Astrocyte of the cerebellum (primary cell): Measurements from ENCODE around the gene CD81.

Experiments used
- DNase-seq: peaks from one replicate; pipeline ENCODE4 v3.0.0-alpha.2; 2011; ENCODE audit warnings: low read depth
- H3K4me3 ChIP-seq: 2 replicates; pipeline ENCODE4 v1.5.1; 2011; ENCODE audit warnings: mild to moderate bottlenecking, low read depth, low read length, moderate library complexity
- in situ Hi-C: cut with HindIII; loops from 2 replicates; pipeline ENCODE4 v1.10.0; 2017; ENCODE audit warnings: low sequenced_read_pairs
- TF ChIP-seq, protein P1 (sequence below): IDR thresholded peaks from 2 replicates; pipeline ENCODE4 v1.5.1; 2012; ENCODE audit warnings: low read length, low read depth, moderate library complexity, mild to moderate bottlenecking; ENCODE audit errors: missing control alignments

The CD81 gene

DNA sequence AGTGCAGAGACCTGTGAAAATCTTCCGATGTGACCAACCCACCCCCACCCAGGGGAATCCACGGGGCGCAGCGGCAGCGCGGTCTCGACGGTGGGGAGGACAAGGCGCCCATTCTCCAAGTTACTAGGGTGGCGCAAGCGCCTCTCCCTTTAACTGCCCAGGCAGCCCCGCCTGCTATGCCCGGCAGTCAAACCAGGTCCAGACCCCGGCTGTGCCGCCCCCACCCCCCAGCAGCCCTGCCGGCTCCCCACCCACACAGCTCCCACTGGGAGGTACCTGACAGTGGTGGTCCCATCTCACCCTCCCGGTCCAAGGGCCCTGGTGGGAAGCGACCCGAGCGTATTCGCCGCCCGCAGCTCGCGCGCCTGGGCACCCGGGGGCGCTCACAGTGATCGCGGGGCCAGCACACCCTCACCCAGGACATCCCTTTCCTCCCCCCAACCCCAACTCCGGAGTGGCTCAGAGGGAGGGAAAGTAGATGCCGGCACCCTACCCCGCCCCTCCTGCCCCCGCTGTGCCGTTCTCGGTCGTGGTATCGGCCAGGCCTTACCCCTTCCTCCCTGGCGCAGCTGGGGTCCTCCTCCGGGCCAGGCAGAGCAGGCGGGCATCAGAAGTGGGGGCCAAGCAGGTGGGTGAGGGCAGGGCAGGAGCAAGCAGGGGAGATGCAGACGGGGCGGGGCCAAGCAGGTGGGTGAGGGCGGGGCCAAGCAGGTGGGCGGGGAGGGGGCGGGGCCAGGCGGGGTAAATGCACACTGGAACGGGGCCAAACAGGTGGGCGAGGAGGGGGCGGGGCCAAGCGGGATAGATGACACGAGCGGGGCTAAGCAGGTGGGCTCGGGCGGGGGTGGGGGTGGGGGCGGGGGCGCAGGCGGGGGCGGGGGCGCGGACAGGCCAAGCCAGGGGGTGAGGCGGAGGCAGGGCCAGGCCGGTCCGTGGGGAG lies 67.0 kb downstream of the CD81 start, which contains the start of gene TRPM5:
TSS of gene TRPM5 (minus strand) at position 634 of the 940 bp plus-strand sequence. CDS start 21,478 bp downstream, outside the sequence.
- TF ChIP-seq, protein P1, sequence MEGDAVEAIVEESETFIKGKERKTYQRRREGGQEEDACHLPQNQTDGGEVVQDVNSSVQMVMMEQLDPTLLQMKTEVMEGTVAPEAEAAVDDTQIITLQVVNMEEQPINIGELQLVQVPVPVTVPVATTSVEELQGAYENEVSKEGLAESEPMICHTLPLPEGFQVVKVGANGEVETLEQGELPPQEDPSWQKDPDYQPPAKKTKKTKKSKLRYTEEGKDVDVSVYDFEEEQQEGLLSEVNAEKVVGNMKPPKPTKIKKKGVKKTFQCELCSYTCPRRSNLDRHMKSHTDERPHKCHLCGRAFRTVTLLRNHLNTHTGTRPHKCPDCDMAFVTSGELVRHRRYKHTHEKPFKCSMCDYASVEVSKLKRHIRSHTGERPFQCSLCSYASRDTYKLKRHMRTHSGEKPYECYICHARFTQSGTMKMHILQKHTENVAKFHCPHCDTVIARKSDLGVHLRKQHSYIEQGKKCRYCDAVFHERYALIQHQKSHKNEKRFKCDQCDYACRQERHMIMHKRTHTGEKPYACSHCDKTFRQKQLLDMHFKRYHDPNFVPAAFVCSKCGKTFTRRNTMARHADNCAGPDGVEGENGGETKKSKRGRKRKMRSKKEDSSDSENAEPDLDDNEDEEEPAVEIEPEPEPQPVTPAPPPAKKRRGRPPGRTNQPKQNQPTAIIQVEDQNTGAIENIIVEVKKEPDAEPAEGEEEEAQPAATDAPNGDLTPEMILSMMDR = no peak
- DNase-seq = no peak
- H3K4me3 ChIP-seq = no peak within 1 kb of the TSS
- in situ Hi-C loops = no loop called here

DNA sequence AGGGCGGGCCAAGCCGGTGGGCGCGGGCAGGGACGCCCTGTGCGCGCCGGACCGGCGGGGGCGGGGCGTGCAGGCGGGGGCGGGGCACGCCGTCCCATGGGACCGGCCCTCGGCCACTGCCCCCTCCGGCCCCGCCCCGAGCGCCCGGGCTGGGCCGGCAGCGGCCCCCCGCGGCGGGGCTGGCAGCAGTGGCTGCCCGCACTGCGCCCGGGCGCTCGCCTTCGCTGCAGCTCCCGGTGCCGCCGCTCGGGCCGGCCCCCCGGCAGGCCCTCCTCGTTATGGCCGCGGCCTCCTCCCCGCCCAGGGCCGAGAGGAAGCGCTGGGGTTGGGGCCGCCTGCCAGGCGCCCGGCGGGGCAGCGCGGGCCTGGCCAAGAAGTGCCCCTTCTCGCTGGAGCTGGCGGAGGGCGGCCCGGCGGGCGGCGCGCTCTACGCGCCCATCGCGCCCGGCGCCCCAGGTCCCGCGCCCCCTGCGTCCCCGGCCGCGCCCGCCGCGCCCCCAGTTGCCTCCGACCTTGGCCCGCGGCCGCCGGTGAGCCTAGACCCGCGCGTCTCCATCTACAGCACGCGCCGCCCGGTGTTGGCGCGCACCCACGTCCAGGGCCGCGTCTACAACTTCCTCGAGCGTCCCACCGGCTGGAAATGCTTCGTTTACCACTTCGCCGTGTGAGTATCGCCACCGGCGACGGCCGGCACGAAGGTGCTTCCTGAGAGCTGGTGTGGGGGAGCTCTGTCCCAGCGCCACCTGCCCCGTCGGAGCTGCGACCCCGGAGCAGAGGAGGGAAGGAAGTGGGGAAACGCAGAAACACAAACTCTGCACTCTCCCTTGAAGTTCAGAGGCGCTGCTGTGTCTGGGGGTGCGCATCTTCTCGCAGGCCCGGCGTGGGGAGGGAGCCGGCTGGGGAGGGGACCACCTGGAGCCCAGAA lies 68.0 kb downstream of the CD81 start, which contains the start of gene KCNQ1:
TSS of gene KCNQ1 (plus strand) at position 188 of the 925 bp plus-strand sequence. CDS start at position 279, 91 bp downstream.
- TF ChIP-seq, protein P1 = no peak
- in situ Hi-C loops = no loop called here
- DNase-seq = no peak
- H3K4me3 ChIP-seq = no peak within 1 kb of the TSS

DNA sequence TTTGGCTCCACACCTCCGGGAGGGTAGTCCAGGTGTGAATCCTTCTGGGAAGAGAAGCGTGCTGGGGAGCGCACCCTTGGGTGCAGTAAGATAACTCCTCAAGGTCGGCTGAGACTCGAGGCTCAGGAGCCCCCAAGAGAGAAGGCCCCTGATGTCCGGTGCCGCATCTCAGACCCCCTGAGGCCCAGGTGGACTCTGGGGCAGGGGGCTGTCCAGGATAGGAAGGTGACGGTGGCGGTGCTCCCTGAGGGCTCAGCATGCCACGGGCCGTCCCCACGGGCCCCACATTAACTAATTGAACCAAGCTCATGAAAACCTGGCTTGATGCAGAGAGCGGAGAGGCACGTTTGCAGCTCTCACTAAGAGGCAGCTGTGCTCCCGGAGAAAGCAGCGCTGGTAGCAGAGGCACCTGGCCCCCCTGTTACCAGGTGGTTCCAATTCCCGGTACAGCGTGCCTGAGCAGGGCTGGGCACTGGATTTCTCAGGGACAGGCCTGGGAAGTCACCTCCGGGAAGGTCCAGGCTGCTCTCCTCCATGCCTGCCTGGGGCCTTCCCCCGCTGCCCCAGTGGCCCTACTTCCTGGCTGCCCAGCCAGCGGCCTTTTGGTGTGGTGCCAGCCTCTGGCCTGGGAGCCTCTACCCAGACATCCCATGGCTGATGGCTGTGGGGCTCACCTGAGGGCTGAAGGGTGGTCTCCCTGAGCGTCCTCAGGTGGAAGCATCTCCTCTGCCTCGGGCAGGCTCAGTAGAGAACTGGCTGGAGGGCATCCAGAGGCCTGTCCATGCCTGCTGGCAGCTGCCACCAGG lies 68.8 kb downstream of the CD81 start:
- no peak overlapping the region for H3K4me3 ChIP-seq
- no peak for DNase-seq
- TF ChIP-seq, protein P1 = no peak
- in situ Hi-C loops = no loop called here

- H3K4me3 ChIP-seq = no peak overlapping the region
- in situ Hi-C loops = no loop called here
- DNase-seq = no peak
- TF ChIP-seq, protein P1 = no peak
These were observed 69.6 kb downstream of the CD81 start for GRCh38 chr11:2446590-2447252.
